Ishikawa (cell line): Measurements from ENCODE around the gene KIF26B.

ENCODE experiments used
- CEBPB ChIP-seq: IDR thresholded peaks from 2 replicates; pipeline ENCODE4 v1.6.1; 2012
- CREB1 ChIP-seq: IDR thresholded peaks from 2 replicates; pipeline ENCODE4 v1.6.1; 2012; ENCODE audit warnings: low read depth
- EGR1 ChIP-seq: IDR thresholded peaks from 2 replicates; pipeline ENCODE4 v1.6.1; 2012
- EP300 ChIP-seq: IDR thresholded peaks from 2 replicates; pipeline ENCODE4 v1.6.1; 2012; ENCODE audit warnings: borderline replicate concordance
- FOXM1 ChIP-seq: IDR thresholded peaks from 2 replicates; pipeline ENCODE4 v1.6.1; 2012; ENCODE audit warnings: low read depth, borderline replicate concordance
- RAD21 ChIP-seq: IDR thresholded peaks from 2 replicates; pipeline ENCODE4 v1.6.1; 2012; ENCODE audit warnings: low read depth
- TAF1 ChIP-seq: IDR thresholded peaks from 2 replicates; pipeline ENCODE4 v1.6.1; 2012; ENCODE audit warnings: low read depth, mild to moderate bottlenecking
- TCF12 ChIP-seq: IDR thresholded peaks from 2 replicates; pipeline ENCODE4 v1.6.1; 2012; ENCODE audit warnings: low read depth
- TEAD4 ChIP-seq: IDR thresholded peaks from 2 replicates; pipeline ENCODE4 v1.6.1; 2012
- YY1 ChIP-seq: IDR thresholded peaks from 2 replicates; pipeline ENCODE4 v1.6.1; 2012; ENCODE audit warnings: low read depth
- ZBTB7A ChIP-seq: IDR thresholded peaks from 2 replicates; pipeline ENCODE4 v1.6.1; 2012; ENCODE audit warnings: low read depth
- TF ChIP-seq, protein P1 (sequence below): IDR thresholded peaks from 2 replicates; pipeline ENCODE4 v1.6.1; 2012
- TF ChIP-seq, protein P2 (sequence below): IDR thresholded peaks from 2 replicates; pipeline ENCODE4 v1.6.1; 2012; ENCODE audit warnings: low read depth, mild to moderate bottlenecking
- TF ChIP-seq, protein P3 (sequence below): IDR thresholded peaks from 2 replicates; pipeline ENCODE4 v1.6.1; 2012

DNA sequence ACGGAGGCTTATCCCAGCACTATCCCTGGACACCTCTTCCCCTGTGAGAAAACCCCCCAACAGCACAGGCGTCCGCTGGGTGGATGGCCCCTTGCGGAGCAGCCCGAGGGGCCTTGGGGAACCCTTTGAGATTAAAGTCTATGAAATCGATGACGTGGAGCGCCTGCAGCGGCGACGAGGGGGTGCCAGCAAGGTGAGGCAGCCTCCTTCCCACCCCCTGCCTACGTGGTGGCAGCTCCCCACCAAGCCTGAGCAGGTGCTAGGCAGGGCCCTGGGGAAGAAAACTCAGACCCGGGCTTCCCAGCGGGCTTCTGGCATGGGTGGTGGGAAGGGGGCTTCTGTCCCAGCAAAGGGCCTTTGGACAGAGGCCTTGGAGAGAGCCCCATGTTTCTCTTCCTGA is 543.3 kb downstream of the KIF26B start:
- TF ChIP-seq TAF1 (no peak), EP300 (no peak), TCF12 (no peak), RAD21 (no peak), TEAD4 (no peak), ZBTB7A (no peak), YY1 (no peak), CREB1 (no peak), CEBPB (no peak), EGR1 (no peak), FOXM1 (no peak)
- TF ChIP-seq, protein P1, sequence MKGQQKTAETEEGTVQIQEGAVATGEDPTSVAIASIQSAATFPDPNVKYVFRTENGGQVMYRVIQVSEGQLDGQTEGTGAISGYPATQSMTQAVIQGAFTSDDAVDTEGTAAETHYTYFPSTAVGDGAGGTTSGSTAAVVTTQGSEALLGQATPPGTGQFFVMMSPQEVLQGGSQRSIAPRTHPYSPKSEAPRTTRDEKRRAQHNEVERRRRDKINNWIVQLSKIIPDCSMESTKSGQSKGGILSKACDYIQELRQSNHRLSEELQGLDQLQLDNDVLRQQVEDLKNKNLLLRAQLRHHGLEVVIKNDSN, result no peak
- TF ChIP-seq, protein P2, sequence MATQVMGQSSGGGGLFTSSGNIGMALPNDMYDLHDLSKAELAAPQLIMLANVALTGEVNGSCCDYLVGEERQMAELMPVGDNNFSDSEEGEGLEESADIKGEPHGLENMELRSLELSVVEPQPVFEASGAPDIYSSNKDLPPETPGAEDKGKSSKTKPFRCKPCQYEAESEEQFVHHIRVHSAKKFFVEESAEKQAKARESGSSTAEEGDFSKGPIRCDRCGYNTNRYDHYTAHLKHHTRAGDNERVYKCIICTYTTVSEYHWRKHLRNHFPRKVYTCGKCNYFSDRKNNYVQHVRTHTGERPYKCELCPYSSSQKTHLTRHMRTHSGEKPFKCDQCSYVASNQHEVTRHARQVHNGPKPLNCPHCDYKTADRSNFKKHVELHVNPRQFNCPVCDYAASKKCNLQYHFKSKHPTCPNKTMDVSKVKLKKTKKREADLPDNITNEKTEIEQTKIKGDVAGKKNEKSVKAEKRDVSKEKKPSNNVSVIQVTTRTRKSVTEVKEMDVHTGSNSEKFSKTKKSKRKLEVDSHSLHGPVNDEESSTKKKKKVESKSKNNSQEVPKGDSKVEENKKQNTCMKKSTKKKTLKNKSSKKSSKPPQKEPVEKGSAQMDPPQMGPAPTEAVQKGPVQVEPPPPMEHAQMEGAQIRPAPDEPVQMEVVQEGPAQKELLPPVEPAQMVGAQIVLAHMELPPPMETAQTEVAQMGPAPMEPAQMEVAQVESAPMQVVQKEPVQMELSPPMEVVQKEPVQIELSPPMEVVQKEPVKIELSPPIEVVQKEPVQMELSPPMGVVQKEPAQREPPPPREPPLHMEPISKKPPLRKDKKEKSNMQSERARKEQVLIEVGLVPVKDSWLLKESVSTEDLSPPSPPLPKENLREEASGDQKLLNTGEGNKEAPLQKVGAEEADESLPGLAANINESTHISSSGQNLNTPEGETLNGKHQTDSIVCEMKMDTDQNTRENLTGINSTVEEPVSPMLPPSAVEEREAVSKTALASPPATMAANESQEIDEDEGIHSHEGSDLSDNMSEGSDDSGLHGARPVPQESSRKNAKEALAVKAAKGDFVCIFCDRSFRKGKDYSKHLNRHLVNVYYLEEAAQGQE, result no peak
- TF ChIP-seq, protein P3, sequence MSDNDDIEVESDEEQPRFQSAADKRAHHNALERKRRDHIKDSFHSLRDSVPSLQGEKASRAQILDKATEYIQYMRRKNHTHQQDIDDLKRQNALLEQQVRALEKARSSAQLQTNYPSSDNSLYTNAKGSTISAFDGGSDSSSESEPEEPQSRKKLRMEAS, result no peak
